A549 (cell line): ENCODE data around the gene SINHCAF. TPM values are rescaled to one million over a fixed set of nuclear protein-coding genes. Genes with fewer than 3 reads are reported as not detected.

Experiments
- ATAC-seq, 2 experiments: fragments of 200-7000 bp in 1 of 2; fragments of >200 bp in 1 of 2; cut with Nextera tagmentation in 1 of 2; cut with Tn5 transposase in 1 of 2; 3 replicates each; pipeline versions ENCODE4 v1.8.0 to v1.9.1; 2018 to 2020; ENCODE audit warnings: mild to moderate bottlenecking in 1 of 2, moderate library complexity in 1 of 2
- CTCF ChIA-PET: fragments of 300-600 bp; sonication (Branson Sonifier 250); formaldehyde crosslinking; extraction: SDS; loops from one replicate; lab custom pipeline; 2021; ENCODE audit warnings: antibody characterized with exemption, inconsistent platforms; lab: Yijun Ruan, JAX
- POLR2A ChIA-PET: fragments of 350-600 bp; formaldehyde crosslinking; extraction: SDS; loops from one replicate; lab custom pipeline; 2021; ENCODE audit warnings: antibody characterized with exemption, inconsistent platforms; lab: Yijun Ruan, JAX
- DNase-seq, 2 experiments: peaks; one replicate each; pipeline versions ENCODE4 v3.0.0 to v3.0.0-alpha.2; 2011 to 2016; ENCODE audit warnings: low read depth in 1 of 2, low spot score in 1 of 2
- FAIRE-seq: peaks from 2 replicates; lab custom pipeline; 2011; peaks lifted over from hg19 to GRCh38; lab: Jason Lieb, UNC
- H3K27ac ChIP-seq, 2 experiments: fragments of >200 bp; sonication (Bioruptor Twin); formaldehyde crosslinking; 3 replicates each; pipeline ENCODE4 v1.5.1; 2016 to 2017
- H3K4me1 ChIP-seq: fragments of >200 bp; sonication (Bioruptor Twin); formaldehyde crosslinking; 3 replicates; pipeline ENCODE4 v1.6.1; 2016
- H3K4me2 ChIP-seq: fragments of >200 bp; sonication (Bioruptor Twin); formaldehyde crosslinking; 3 replicates; pipeline ENCODE4 v1.6.1; 2016
- H3K4me3 ChIP-seq: fragments of >200 bp; sonication (Bioruptor Twin); formaldehyde crosslinking; 3 replicates; pipeline ENCODE4 v1.5.1; 2016
- H3K9me3 ChIP-seq: fragments of >200 bp; sonication (Bioruptor Twin); formaldehyde crosslinking; 3 replicates; pipeline ENCODE4 v1.6.1; 2016
- BHLHE40 ChIP-seq: IDR thresholded peaks from 2 replicates; pipeline ENCODE4 v1.6.1; 2012; ENCODE audit warnings: low read depth, low read length, inconsistent platforms
- CHD2 ChIP-seq: fragments of 150-350 bp; IDR thresholded peaks from 2 replicates; pipeline ENCODE4 v1.6.1; 2014; ENCODE audit warnings: low read length; ENCODE audit not compliant: partially characterized antibody
- EHF ChIP-seq: fragments of 250-450 bp; sonication (Bioruptor Pico); IDR thresholded peaks from 2 replicates; pipeline ENCODE4 v1.5.0; 2020; ENCODE audit warnings: mild to moderate bottlenecking
- EHMT2 ChIP-seq: fragments of 200-600 bp; sonication (generic); IDR thresholded peaks from 2 replicates; pipeline ENCODE4 v1.6.1; 2016; ENCODE audit warnings: antibody characterized with exemption, low read depth, mild to moderate bottlenecking, moderate library complexity
- ESRRA ChIP-seq: fragments of 150-350 bp; IDR thresholded peaks from 2 replicates; pipeline ENCODE4 v1.6.1; 2014; ENCODE audit warnings: mild to moderate bottlenecking, low read length, borderline replicate concordance
- HOXA7 ChIP-seq: fragments of 250-450 bp; sonication (Bioruptor Pico); IDR thresholded peaks from 2 replicates; pipeline ENCODE4 v1.5.0; 2020; ENCODE audit warnings: mild to moderate bottlenecking, moderate library complexity
- KDM1A ChIP-seq: fragments of 200-600 bp; sonication (generic); IDR thresholded peaks from 2 replicates; pipeline ENCODE4 v1.6.1; 2016; ENCODE audit warnings: low read depth, mild to moderate bottlenecking
- MAFK ChIP-seq: fragments of 450-650 bp; IDR thresholded peaks from 2 replicates; pipeline ENCODE4 v1.6.1; 2014; ENCODE audit not compliant: partially characterized antibody
- MYC ChIP-seq: IDR thresholded peaks from 2 replicates; pipeline ENCODE4 v1.6.1; 2012; ENCODE audit warnings: mild to moderate bottlenecking, inconsistent platforms, low read length, improper control_type of control experiment, borderline replicate concordance
- POLR2AphosphoS2 ChIP-seq: conservative IDR thresholded peaks from 2 replicates; pipeline ENCODE4 v1.6.1; 2012; ENCODE audit warnings: low read length, improper control_type of control experiment, inconsistent platforms
- RAD21 ChIP-seq, 2 experiments: fragments of >200 bp in 1 of 2; sonication (Bioruptor Twin) in 1 of 2; formaldehyde crosslinking in 1 of 2; IDR thresholded peaks in 1 of 2; conservative IDR thresholded peaks in 1 of 2; 2 replicates in 1 of 2; 3 replicates in 1 of 2; pipeline ENCODE4 v1.6.1; 2012 to 2018; ENCODE audit warnings: inconsistent platforms in 1 of 2
- RARB ChIP-seq: fragments of 250-450 bp; sonication (Bioruptor Pico); IDR thresholded peaks from 2 replicates; pipeline ENCODE4 v1.8.0; 2021; ENCODE audit warnings: mild to moderate bottlenecking, moderate library complexity
- RFX5 ChIP-seq: fragments of 450-650 bp; IDR thresholded peaks from 2 replicates; pipeline ENCODE4 v1.7.1; 2014; ENCODE audit warnings: antibody characterized with exemption, mild to moderate bottlenecking, moderate library complexity
- SMC3 ChIP-seq: fragments of >200 bp; sonication (Bioruptor Twin); formaldehyde crosslinking; IDR thresholded peaks from 3 replicates; pipeline ENCODE4 v1.6.1; 2018; ENCODE audit warnings: inconsistent platforms
- SREBF2 ChIP-seq: fragments of 450-650 bp; IDR thresholded peaks from 2 replicates; pipeline ENCODE4 v1.6.1; 2014; ENCODE audit warnings: mild to moderate bottlenecking, moderate library complexity
- TFCP2L1 ChIP-seq: fragments of 250-450 bp; sonication (Bioruptor Pico); IDR thresholded peaks from 2 replicates; pipeline ENCODE4 v1.5.0; 2021; ENCODE audit warnings: mild to moderate bottlenecking
- ZFP36 ChIP-seq: fragments of 450-650 bp; IDR thresholded peaks from 2 replicates; pipeline ENCODE4 v1.6.1; 2014; ENCODE audit warnings: borderline replicate concordance; ENCODE audit not compliant: partially characterized antibody
- WGBS: methylation state at CpG from one replicate; pipeline ENCODE4 v1.1.6; 2017; ENCODE audit errors: missing lambda C conversion rate; 5-methylcytosine and 5-hydroxymethylcytosine counted together
- polyA plus RNA-seq, 4 experiments: library from polyadenylated mRNA; depleted of rRNA in 3 of 4; stranded (reverse); fragments of >200 nt; fragmentation: RNase III in 1 of 4; extraction: RNeasy Plus Mini Kit Qiagen cat#74134 plus additional on column Dnase treatment in 1 of 4; gene quantifications; 2 replicates in 3 of 4; 3 replicates in 1 of 4; pipeline ENCODE4 v1.2.3, GENCODE V29; 2011 to 2017
- TF ChIP-seq, protein P1 (sequence below): fragments of >200 bp; sonication (Bioruptor Twin); formaldehyde crosslinking; IDR thresholded peaks from 3 replicates; pipeline ENCODE4 v1.5.1; 2016
- TF ChIP-seq, protein P2 (sequence below): fragments of 450-650 bp; IDR thresholded peaks from 2 replicates; pipeline ENCODE4 v1.6.1; 2014; ENCODE audit warnings: antibody characterized with exemption
- TF ChIP-seq, protein P3 (sequence below): fragments of 250-450 bp; sonication (Bioruptor Pico); IDR thresholded peaks from 2 replicates; pipeline ENCODE4 v1.5.0; 2020; ENCODE audit warnings: low read depth, mild to moderate bottlenecking, moderate library complexity
- TF ChIP-seq, protein P4 (sequence below): fragments of 150-350 bp; IDR thresholded peaks from 2 replicates; pipeline ENCODE4 v1.6.1; 2014; ENCODE audit warnings: low read depth, mild to moderate bottlenecking, low read length

Gene SINHCAF
- polyA plus RNA-seq, 2 of the 4 experiments (the other 2 are of a cell fraction): 38.8 to 106 TPM

- ATAC-seq: peak in 1 of 2 experiments; percentile 9; a peak in 3 of 6 replicates
- Histone ChIP-seq H3K4me2 (no peak overlapping the region), H3K27ac (no peak overlapping the region), H3K4me1 (no peaks in the 10 kb centered on the region), H3K9me3 (no peaks in the 10 kb centered on the region), H3K4me3 (no peak overlapping the region)
- ChIA-PET CTCF (interaction anchor here (0.7 to 9.8 kb wide), 9 partner anchors 9 to 389 kb away, joined by 3 to 72 read pairs (median 10); no protein-coding TSS in a partner anchor), POLR2A (no interaction called here)
- no peak for DNase-seq
- TF ChIP-seq POLR2AphosphoS2 (no peak), RAD21 (conservative IDR thresholded peaks at IDR 0.05 in 1 of 2, IDR thresholded peaks at IDR 0.05 in 1 of 2) (no peak), RFX5 (no peak), EHMT2 (no peak), KDM1A (no peak), CHD2 (no peak), SREBF2 (no peak), EHF (no peak), HOXA7 (CRISPR knock-in tag) (no peak)
- TF ChIP-seq, protein P1, sequence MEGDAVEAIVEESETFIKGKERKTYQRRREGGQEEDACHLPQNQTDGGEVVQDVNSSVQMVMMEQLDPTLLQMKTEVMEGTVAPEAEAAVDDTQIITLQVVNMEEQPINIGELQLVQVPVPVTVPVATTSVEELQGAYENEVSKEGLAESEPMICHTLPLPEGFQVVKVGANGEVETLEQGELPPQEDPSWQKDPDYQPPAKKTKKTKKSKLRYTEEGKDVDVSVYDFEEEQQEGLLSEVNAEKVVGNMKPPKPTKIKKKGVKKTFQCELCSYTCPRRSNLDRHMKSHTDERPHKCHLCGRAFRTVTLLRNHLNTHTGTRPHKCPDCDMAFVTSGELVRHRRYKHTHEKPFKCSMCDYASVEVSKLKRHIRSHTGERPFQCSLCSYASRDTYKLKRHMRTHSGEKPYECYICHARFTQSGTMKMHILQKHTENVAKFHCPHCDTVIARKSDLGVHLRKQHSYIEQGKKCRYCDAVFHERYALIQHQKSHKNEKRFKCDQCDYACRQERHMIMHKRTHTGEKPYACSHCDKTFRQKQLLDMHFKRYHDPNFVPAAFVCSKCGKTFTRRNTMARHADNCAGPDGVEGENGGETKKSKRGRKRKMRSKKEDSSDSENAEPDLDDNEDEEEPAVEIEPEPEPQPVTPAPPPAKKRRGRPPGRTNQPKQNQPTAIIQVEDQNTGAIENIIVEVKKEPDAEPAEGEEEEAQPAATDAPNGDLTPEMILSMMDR: no peak
- WGBS: 54% methylated on average over 9 of the region's 9 CpGs
- no peak for FAIRE-seq
Observed at GRCh38 chr12:31235868-31236395, 90.0 kb downstream of the SINHCAF start.

DNA sequence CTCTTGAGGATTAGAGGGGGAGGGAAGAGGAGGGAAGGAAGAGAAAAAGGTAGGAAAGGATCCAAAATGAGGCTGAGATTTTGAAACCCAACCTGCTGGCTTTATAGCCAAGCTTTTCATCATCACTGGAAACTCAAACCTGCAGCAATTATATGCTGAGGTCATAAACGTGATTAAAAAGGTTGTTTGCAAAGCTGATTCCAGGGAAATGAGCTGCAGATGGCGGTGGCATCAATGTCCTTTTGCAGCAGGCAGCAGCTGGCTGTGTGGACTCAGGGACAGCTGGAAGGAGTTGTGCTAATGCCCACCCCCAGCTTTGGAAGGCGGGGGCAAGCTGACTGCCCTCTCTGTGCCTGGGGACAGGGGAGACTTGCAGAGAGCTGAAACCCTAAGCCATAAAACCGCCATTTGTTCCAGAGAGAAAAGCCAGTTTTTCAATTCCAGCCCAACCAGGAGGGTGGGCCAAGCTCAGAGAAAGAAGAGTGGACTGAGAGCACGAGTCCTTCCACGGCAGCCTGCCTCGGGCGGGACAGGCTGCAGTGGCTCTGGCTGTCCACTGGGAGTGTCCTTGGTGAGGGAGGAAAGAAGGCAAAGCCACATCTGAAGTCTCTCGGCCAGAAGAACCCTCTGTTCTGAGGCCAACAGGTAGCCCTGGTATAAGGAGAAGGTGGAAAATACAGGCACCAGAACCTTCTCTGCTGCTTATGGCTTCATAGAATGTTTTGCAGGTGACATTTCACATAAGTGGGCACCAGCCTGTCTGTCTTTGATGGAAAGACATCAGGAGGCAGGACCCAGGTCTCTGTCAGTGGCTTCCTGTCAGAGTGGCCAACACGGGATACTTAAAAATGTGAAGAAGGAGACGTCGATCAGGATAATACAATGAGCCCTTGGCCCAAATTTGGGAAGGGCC lies 90.7 kb downstream of the SINHCAF start:
- ChIA-PET CTCF (interaction anchor here (0.7 to 9.8 kb wide), 12 partner anchors 9 to 388 kb away, joined by 3 to 72 read pairs (median 4); no protein-coding TSS in a partner anchor), POLR2A (no interaction called here)
- H3K9me3 ChIP-seq: no peaks in the 10 kb centered on the region
- H3K4me3 ChIP-seq: no peak overlapping the region
- no peak overlapping the region for H3K27ac ChIP-seq
- FAIRE-seq: no peak
- 32% methylated on average over 12 of the region's 12 CpGs for WGBS
- TF ChIP-seq, protein P1: peak; percentile 28; the same call in 2 of the 3 replicates
- TF ChIP-seq, protein P2, sequence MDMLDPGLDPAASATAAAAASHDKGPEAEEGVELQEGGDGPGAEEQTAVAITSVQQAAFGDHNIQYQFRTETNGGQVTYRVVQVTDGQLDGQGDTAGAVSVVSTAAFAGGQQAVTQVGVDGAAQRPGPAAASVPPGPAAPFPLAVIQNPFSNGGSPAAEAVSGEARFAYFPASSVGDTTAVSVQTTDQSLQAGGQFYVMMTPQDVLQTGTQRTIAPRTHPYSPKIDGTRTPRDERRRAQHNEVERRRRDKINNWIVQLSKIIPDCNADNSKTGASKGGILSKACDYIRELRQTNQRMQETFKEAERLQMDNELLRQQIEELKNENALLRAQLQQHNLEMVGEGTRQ: no peak
- TF ChIP-seq, all 56 proteins: peak for 1
- peak; percentile 84 to 91 for ATAC-seq
- no peaks in the 10 kb centered on the region for H3K4me1 ChIP-seq
- DNase-seq: peak; percentile 49 to 58
- peak overlapping the region; percentile 45 for H3K4me2 ChIP-seq

DNA sequence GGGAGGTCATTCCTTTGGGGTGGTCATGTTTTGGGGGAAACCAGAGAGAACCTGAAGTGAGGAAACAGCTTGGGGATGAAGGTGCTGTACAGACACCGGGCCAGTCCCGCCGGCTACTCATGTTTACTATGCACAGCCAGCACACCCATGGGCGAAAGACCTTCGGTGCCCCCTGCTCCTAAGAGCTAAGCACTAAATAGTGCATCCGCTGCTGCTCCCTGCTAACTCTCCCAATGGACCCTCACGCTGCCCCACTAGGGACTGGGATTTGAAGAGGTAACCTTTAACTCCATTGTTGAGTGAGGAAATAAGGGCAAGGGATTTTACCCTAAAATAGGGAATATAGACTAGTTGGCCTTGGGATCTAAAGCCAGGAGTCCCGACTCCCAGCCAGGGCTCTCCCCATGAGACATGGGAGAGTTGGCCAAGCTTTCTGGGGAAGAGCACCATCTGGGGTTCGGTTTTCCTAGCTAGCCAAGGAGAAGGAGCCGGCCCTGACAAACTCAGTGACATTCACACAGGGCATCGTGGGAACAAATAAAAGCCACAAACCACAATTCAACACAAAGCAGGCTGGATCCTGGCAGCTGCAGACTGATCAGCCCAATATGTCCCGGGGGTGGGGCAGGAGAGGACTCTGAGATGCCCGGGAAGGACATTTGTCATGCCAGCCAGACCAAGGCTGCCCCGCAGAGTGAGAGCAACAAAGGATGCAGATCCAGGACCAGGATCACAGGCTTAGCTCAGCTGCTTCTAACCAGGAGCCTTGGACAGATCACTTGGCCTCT lies 91.7 kb downstream of the SINHCAF start:
- Histone ChIP-seq H3K9me3 (no peaks in the 10 kb centered on the region), H3K27ac (no peak overlapping the region), H3K4me2 (no peak overlapping the region), H3K4me3 (no peak overlapping the region), H3K4me1 (peaks cover 7% of the 10 kb centered on the region; the same call in 2 of the 3 replicates)
- FAIRE-seq (no peak), ATAC-seq (no peak), DNase-seq (no peak)
- 66% methylated on average over 14 of the region's 14 CpGs for WGBS
- POLR2A ChIA-PET: no interaction called here
- CTCF ChIA-PET: interaction anchor here (0.8 to 9.8 kb wide), 8 partner anchors 9 to 387 kb away, joined by 3 to 72 read pairs (median 7); no protein-coding TSS in a partner anchor
- no peak for TF ChIP-seq ZFP36
- no peak for TF ChIP-seq MAFK
- TF ChIP-seq ESRRA: no peak
- TF ChIP-seq EHMT2: no peak
- no peak for TF ChIP-seq SMC3
- TF ChIP-seq BHLHE40: no peak
- no peak for TF ChIP-seq TFCP2L1 (CRISPR knock-in tag)
- no peak for TF ChIP-seq RARB (CRISPR knock-in tag)
- no peak for TF ChIP-seq HOXA7 (CRISPR knock-in tag)
- TF ChIP-seq, protein P3, sequence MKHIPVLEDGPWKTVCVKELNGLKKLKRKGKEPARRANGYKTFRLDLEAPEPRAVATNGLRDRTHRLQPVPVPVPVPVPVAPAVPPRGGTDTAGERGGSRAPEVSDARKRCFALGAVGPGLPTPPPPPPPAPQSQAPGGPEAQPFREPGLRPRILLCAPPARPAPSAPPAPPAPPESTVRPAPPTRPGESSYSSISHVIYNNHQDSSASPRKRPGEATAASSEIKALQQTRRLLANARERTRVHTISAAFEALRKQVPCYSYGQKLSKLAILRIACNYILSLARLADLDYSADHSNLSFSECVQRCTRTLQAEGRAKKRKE (CRISPR knock-in tag): no peak
- TF ChIP-seq, protein P4, sequence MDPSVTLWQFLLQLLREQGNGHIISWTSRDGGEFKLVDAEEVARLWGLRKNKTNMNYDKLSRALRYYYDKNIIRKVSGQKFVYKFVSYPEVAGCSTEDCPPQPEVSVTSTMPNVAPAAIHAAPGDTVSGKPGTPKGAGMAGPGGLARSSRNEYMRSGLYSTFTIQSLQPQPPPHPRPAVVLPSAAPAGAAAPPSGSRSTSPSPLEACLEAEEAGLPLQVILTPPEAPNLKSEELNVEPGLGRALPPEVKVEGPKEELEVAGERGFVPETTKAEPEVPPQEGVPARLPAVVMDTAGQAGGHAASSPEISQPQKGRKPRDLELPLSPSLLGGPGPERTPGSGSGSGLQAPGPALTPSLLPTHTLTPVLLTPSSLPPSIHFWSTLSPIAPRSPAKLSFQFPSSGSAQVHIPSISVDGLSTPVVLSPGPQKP: no peak
- TF ChIP-seq MYC: no peak
